Kasumi-1 (cell line): ENCODE data around the gene ARHGEF7.

Experiments used
- DNase-seq, 2 experiments: peaks; one replicate each; lab custom pipeline; 2025; lab: John Stamatoyannopoulos, UW

The ARHGEF7 gene

GRCh38 chr13:111346101-111346680, 231.1 kb downstream of the ARHGEF7 start:
- no peak for DNase-seq

GRCh38 chr13:111347438-111347837, 232.3 kb downstream of the ARHGEF7 start:
- no peak for DNase-seq

- DNase-seq, result no peak
Observed at GRCh38 chr13:111353508-111353907, 238.4 kb downstream of the ARHGEF7 start.

DNA sequence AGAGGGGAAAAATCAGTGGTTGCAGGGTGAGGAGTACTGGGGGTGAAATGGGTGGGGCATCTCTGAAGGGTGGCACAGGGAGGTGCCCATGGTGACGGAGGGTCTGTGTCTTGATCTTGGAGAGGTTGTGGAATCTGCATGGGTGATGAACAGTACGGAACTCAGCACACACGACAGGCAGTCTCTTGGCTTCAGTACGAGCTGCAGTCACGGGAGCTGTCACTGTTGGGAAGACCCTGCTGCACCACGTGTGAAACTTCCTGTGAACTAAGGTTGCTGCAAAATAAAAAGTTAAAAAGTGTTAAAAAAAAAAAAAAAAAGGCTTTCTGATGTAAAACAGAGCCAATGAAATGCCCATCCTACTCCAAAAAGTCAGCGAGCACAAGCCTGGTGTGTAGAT, 239.7 kb downstream of the ARHGEF7 start:
- no peak for DNase-seq
